Activated CD4-positive, alpha-beta T cell treated with anti-CD3 and anti-CD28 coated beads, Interleukin-2, amount 50 U/mL, for 4 hours (primary cell): ENCODE results near the gene COQ8A.
"Not testable (repeated sequence)": the region's sequence is repeated elsewhere in the genome, so short reads cannot be mapped to it uniquely, and the experiment has no call there.

Source experiments
- DNase-seq, 2 experiments: peaks; one replicate each; pipeline ENCODE4 v3.0.0-alpha.2; 2020

Gene COQ8A

GRCh38 chr1:226953175-226953800, 13.2 kb downstream of the COQ8A start:
- no peak for DNase-seq

- DNase-seq: no peak
These were observed 14.2 kb downstream of the COQ8A start for GRCh38 chr1:226954337-226954736.

GRCh38 chr1:226954777-226955176, 14.7 kb downstream of the COQ8A start:
- no peak for DNase-seq

- not testable (repeated sequence) for DNase-seq
These were observed 15.8 kb downstream of the COQ8A start for GRCh38 chr1:226955857-226956256.

GRCh38 chr1:226956942-226957713, 17.0 kb downstream of the COQ8A start:
- DNase-seq: no peak

GRCh38 chr1:226957714-226958113, 17.6 kb downstream of the COQ8A start:
- no peak for DNase-seq

GRCh38 chr1:226958300-226958699, 18.2 kb downstream of the COQ8A start:
- no peak for DNase-seq

GRCh38 chr1:226960256-226960655, 20.2 kb downstream of the COQ8A start:
- DNase-seq: no peak

GRCh38 chr1:226960944-226961765, 21.1 kb downstream of the COQ8A start:
- no peak for DNase-seq

GRCh38 chr1:226962421-226963391, 22.6 kb downstream of the COQ8A start:
- DNase-seq: no peak

GRCh38 chr1:226964068-226964425, 24.0 kb downstream of the COQ8A start:
- DNase-seq: no peak

- no peak for DNase-seq
These were observed 24.8 kb downstream of the COQ8A start for GRCh38 chr1:226964611-226965486.

- no peak for DNase-seq
These were observed 25.7 kb downstream of the COQ8A start for GRCh38 chr1:226965581-226966440.

GRCh38 chr1:226966683-226967082, 26.6 kb downstream of the COQ8A start:
- no peak for DNase-seq

GRCh38 chr1:226967665-226968064, 27.6 kb downstream of the COQ8A start:
- no peak for DNase-seq

- DNase-seq: no peak
These were observed 31.7 kb downstream of the COQ8A start for GRCh38 chr1:226971765-226972164.

GRCh38 chr1:226972931-226973330, 32.8 kb downstream of the COQ8A start:
- no peak for DNase-seq

- DNase-seq: no peak
These were observed 33.3 kb downstream of the COQ8A start for GRCh38 chr1:226973371-226973897.

- DNase-seq: no peak
These were observed 33.9 kb downstream of the COQ8A start for GRCh38 chr1:226973898-226974543.
